HepG2 (cell line): ENCODE data around the gene LAG3. TPM values are rescaled to one million over a fixed set of nuclear protein-coding genes. Genes with fewer than 3 reads are reported as not detected.

Experiments used
- FOXO4 ChIP-seq: sonication (generic); formaldehyde crosslinking; conservative IDR thresholded peaks from 2 replicates; pipeline ENCODE4 v1.8.1; 2023; ENCODE audit warnings: missing genetic modification reagents
- HNF4A ChIP-seq: sonication (generic); formaldehyde crosslinking; IDR thresholded peaks from 2 replicates; pipeline ENCODE4 v1.4.0; 2020; ENCODE audit warnings: missing genetic modification reagents
- HNF4G ChIP-seq, 2 experiments: sonication (generic) in 1 of 2; formaldehyde crosslinking in 1 of 2; IDR thresholded peaks; 2 replicates each; pipeline versions ENCODE4 v1.4.0 to v1.6.1; 2011 to 2020; ENCODE audit warnings: borderline replicate concordance in 2 of 2, low read depth in 2 of 2, mild to moderate bottlenecking in 2 of 2, low read length in 1 of 2, missing genetic modification reagents in 1 of 2, moderate library complexity in 1 of 2
- MIER2 ChIP-seq: IDR thresholded peaks from 2 replicates; pipeline ENCODE4 v1.6.1; 2016; ENCODE audit warnings: missing biosample characterization, missing genetic modification reagents
- MXD1 ChIP-seq: sonication (generic); formaldehyde crosslinking; IDR thresholded peaks from 2 replicates; pipeline ENCODE4 v1.4.0; 2020; ENCODE audit warnings: mild to moderate bottlenecking, missing genetic modification reagents
- PAXIP1 ChIP-seq: sonication (generic); formaldehyde crosslinking; conservative IDR thresholded peaks from 2 replicates; pipeline ENCODE4 v1.4.0; 2020; ENCODE audit warnings: mild to moderate bottlenecking, missing genetic modification reagents, moderate library complexity
- POLR2AphosphoS2 ChIP-seq: IDR thresholded peaks from 2 replicates; pipeline ENCODE4 v1.6.1; 2011; ENCODE audit warnings: low read depth, low read length, improper control_type of control experiment
- RARA ChIP-seq: IDR thresholded peaks from 2 replicates; pipeline ENCODE4 v1.6.1; 2016; ENCODE audit warnings: missing genetic modification reagents, missing compliant biosample characterization
- RXRA ChIP-seq: sonication (generic); formaldehyde crosslinking; IDR thresholded peaks from 2 replicates; pipeline ENCODE4 v1.5.1; 2020; ENCODE audit warnings: missing genetic modification reagents
- SP1 ChIP-seq, 2 experiments: fragments of 450-650 bp in 1 of 2; sonication (generic) in 1 of 2; formaldehyde crosslinking in 1 of 2; IDR thresholded peaks; 2 replicates each; pipeline versions ENCODE4 v1.4.0 to v1.6.1; 2016 to 2020; ENCODE audit warnings: missing genetic modification reagents in 1 of 2
- TAF15 ChIP-seq: fragments of 200-400 bp; formaldehyde crosslinking; IDR thresholded peaks from one replicate; pipeline ENCODE4 v1.6.1; 2018; ENCODE audit warnings: mild to moderate bottlenecking, low read depth, low read length; ENCODE audit not compliant: poor library complexity, severe bottlenecking
- TCF7 ChIP-seq: sonication (generic); IDR thresholded peaks from 2 replicates; pipeline ENCODE4 v1.6.1; 2016; ENCODE audit warnings: antibody characterized with exemption, low read depth
- ZEB1 ChIP-seq: IDR thresholded peaks from 2 replicates; pipeline ENCODE4 v1.6.1; 2012; ENCODE audit warnings: mild to moderate bottlenecking, low read depth, inconsistent platforms; ENCODE audit not compliant: insufficient replicate concordance
- ZNF720 ChIP-seq: sonication (generic); formaldehyde crosslinking; IDR thresholded peaks from 2 replicates; pipeline ENCODE4 v1.4.0; 2020; ENCODE audit warnings: missing genetic modification reagents
- ZNF780A ChIP-seq: sonication (generic); formaldehyde crosslinking; IDR thresholded peaks from 2 replicates; pipeline ENCODE4 v1.8.0; 2022; ENCODE audit warnings: mild to moderate bottlenecking, missing genetic modification reagents, moderate library complexity
- polyA plus RNA-seq, 8 experiments: library from polyadenylated mRNA; depleted of rRNA in 3 of 8; stranded (reverse) in 7 of 8; unstranded in 1 of 8; fragments of >200 nt; fragmentation: Illumina TruSeq in 4 of 8; extraction: Trizol in 4 of 8; gene quantifications; 2 replicates each; pipeline versions ENCODE4 v1.2.1 to v1.2.3, GENCODE V29; 2011 to 2016; ENCODE audit warnings: low read depth in 4 of 8, missing spikeins in 1 of 8, mixed read lengths in 1 of 8; ENCODE audit not compliant: insufficient read depth in 1 of 8
- total RNA-seq, 5 experiments: library from RNA; depleted of rRNA; stranded (reverse); fragments of >200 nt; fragmentation: Illumina TruSeq; extraction: Trizol; gene quantifications; 2 replicates each; pipeline ENCODE4 v1.2.3, GENCODE V29; 2016; ENCODE audit warnings: low read depth in 1 of 5

Gene LAG3
- total and polyA plus RNA-seq, 2 of the 13 experiments (the other 11 are each of a cell fraction or from before 2014, with no cell fraction given) = 0.11 to 0.26 TPM

- TF ChIP-seq MXD1 (CRISPR knock-in tag) (no peak), MIER2 (CRISPR knock-in tag) (no peak), FOXO4 (CRISPR knock-in tag) (no peak), PAXIP1 (peak; percentile 54), RARA (CRISPR knock-in tag) (peak; percentile 87), SP1 (IDR thresholded peaks at IDR 0.05) (no peak), SP1 (CRISPR knock-in tag; IDR thresholded peaks at IDR 0.05) (no peak), ZNF720 (CRISPR knock-in tag) (no peak), TAF15 (no peak), RXRA (CRISPR knock-in tag) (peak; percentile 29; the same call in 1 of the 2 replicates), POLR2AphosphoS2 (no peak), ZNF780A (CRISPR knock-in tag) (no peak), HNF4G (IDR thresholded peaks at IDR 0.05; ENCODE audit: borderline replicate concordance, low read depth, low read length) (0 out of 2 replicates have a peak, but pooled peaks have one; percentile 4), HNF4G (CRISPR knock-in tag; IDR thresholded peaks at IDR 0.05; ENCODE audit: borderline replicate concordance, low read depth) (no peak), HNF4A (CRISPR knock-in tag) (peak; percentile 50; the same call in 1 of the 2 replicates), TCF7 (0 out of 2 replicates have a peak, but pooled peaks have one; percentile 13), ZEB1 (no peak)
- TF ChIP-seq, all 625 proteins: peak for 15
Observed at GRCh38 chr12:6796576-6796975, 24.3 kb downstream of the LAG3 start (continued).
